Trophoblast cell (in vitro differentiated cells and primary cell): ENCODE results near the gene MAP3K20.
A peak's percentile ranks its signal among the peaks of the same experiment; 100 is the strongest.

Experiments used
- DNase-seq, 2 donors: peaks; one replicate each; pipeline ENCODE4 v3.0.0-alpha.2; 2016
- H2AFZ ChIP-seq: 2 replicates; pipeline ENCODE4 v1.6.1; 2013; ENCODE audit warnings: low read length, moderate library complexity, mild to moderate bottlenecking; ENCODE audit not compliant: insufficient read depth, poor library complexity
- H2AK5ac ChIP-seq: 2 replicates; pipeline ENCODE4 v1.6.1; 2013; ENCODE audit warnings: mild to moderate bottlenecking, low read length
- H2BK120ac ChIP-seq: 2 replicates; pipeline ENCODE4 v1.6.1; 2013; ENCODE audit warnings: low read length, mild to moderate bottlenecking, moderate library complexity; ENCODE audit not compliant: insufficient read depth, poor library complexity
- H2BK12ac ChIP-seq: 2 replicates; pipeline ENCODE4 v1.6.1; 2013; ENCODE audit warnings: mild to moderate bottlenecking, low read length, moderate library complexity
- H2BK5ac ChIP-seq: 2 replicates; pipeline ENCODE4 v1.6.1; 2013; ENCODE audit warnings: low read length, low read depth, moderate library complexity, mild to moderate bottlenecking; ENCODE audit not compliant: poor library complexity
- H3K14ac ChIP-seq: 2 replicates; pipeline ENCODE4 v1.6.1; 2013; ENCODE audit warnings: mild to moderate bottlenecking, low read length
- H3K18ac ChIP-seq: 2 replicates; pipeline ENCODE4 v1.6.1; 2013; ENCODE audit warnings: mild to moderate bottlenecking, low read length
- H3K23ac ChIP-seq: 2 replicates; pipeline ENCODE4 v1.6.1; 2013; ENCODE audit warnings: low read length
- H3K27ac ChIP-seq: 2 replicates; pipeline ENCODE4 v1.5.1; 2013; ENCODE audit warnings: low read depth, mild to moderate bottlenecking, inconsistent platforms, low read length, moderate library complexity
- H3K27me3 ChIP-seq: 2 replicates; pipeline ENCODE4 v1.6.1; 2013; ENCODE audit warnings: inconsistent platforms, mild to moderate bottlenecking, low read length, moderate library complexity; ENCODE audit not compliant: insufficient read depth
- H3K36me3 ChIP-seq, 2 experiments: 1 replicate in 1 of 2; 2 replicates in 1 of 2; pipeline ENCODE4 v1.6.1; 2013; ENCODE audit warnings: low read length in 2 of 2, mild to moderate bottlenecking in 2 of 2, moderate library complexity in 1 of 2; ENCODE audit not compliant: insufficient read depth in 2 of 2, control insufficient read depth in 1 of 2
- H3K4ac ChIP-seq: 2 replicates; pipeline ENCODE4 v1.6.1; 2013; ENCODE audit warnings: low read depth, mild to moderate bottlenecking, low read length, moderate library complexity
- H3K4me1 ChIP-seq, 2 experiments: 1 replicate in 1 of 2; 2 replicates in 1 of 2; pipeline ENCODE4 v1.6.1; 2013; ENCODE audit warnings: low read length in 2 of 2, mild to moderate bottlenecking in 2 of 2, moderate library complexity in 1 of 2; ENCODE audit not compliant: insufficient read depth in 2 of 2, control insufficient read depth in 1 of 2
- H3K4me2 ChIP-seq: 2 replicates; pipeline ENCODE4 v1.6.1; 2013; ENCODE audit warnings: inconsistent platforms, mild to moderate bottlenecking, low read length, moderate library complexity
- H3K4me3 ChIP-seq: 2 replicates; pipeline ENCODE4 v1.5.1; 2013; ENCODE audit warnings: mild to moderate bottlenecking, low read depth, low read length, inconsistent platforms
- H3K79me1 ChIP-seq: one replicate; pipeline ENCODE4 v1.6.1; 2013; ENCODE audit warnings: low read length
- H3K79me2 ChIP-seq: 2 replicates; pipeline ENCODE4 v1.6.1; 2013; ENCODE audit warnings: low read length, mild to moderate bottlenecking; ENCODE audit not compliant: control insufficient read depth, insufficient read depth, poor library complexity
- H3K9ac ChIP-seq: 2 replicates; pipeline ENCODE4 v1.6.1; 2013; ENCODE audit warnings: mild to moderate bottlenecking, low read length
- H3K9me3 ChIP-seq: 2 replicates; pipeline ENCODE4 v1.6.1; 2013; ENCODE audit warnings: low read depth, mild to moderate bottlenecking, control low read depth, inconsistent platforms, low read length; ENCODE audit not compliant: insufficient read depth
- H4K12ac ChIP-seq: 2 replicates; pipeline ENCODE4 v1.6.1; 2013; ENCODE audit warnings: low read depth, mild to moderate bottlenecking, low read length, moderate library complexity
- H4K8ac ChIP-seq: 2 replicates; pipeline ENCODE4 v1.6.1; 2013; ENCODE audit warnings: low read depth, mild to moderate bottlenecking, low read length, moderate library complexity
- H4K91ac ChIP-seq: one replicate; pipeline ENCODE4 v1.6.1; 2013; ENCODE audit warnings: low read depth, mild to moderate bottlenecking, low read length, moderate library complexity
- WGBS: extraction: QIAGEN DNeasy Blood & Tissue Kit; methylation state at CpG from one replicate; pipeline ENCODE4 v1.1.7; 2013; ENCODE audit warnings: missing lambda C conversion rate; ENCODE audit not compliant: insufficient read length, insufficient coverage; ENCODE audit errors: extremely low coverage; 5-methylcytosine and 5-hydroxymethylcytosine counted together

The MAP3K20 gene

DNA sequence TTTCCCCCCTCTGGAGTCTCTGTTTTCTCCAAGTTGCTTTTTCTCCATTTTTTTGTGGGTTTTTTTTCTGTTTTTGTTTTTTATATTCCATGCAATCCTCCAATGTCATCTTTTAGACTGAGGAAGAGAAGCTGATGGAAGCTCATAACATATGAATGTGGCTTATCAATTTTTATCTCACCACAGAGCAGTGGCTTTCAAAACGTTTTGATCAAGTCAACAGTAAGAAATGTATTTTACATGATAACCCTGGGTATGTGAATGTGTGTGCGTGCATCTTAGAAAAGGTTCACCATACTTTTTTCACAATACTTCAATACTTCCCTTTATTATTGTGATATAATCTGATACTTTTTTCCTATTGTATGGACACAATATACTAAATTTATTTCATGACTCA is 214.4 kb downstream of the MAP3K20 start:
- no peak overlapping the region for H4K12ac ChIP-seq
- H3K23ac ChIP-seq: no peak overlapping the region
- H3K27me3 ChIP-seq: no peaks in the 10 kb centered on the region
- H3K36me3 ChIP-seq: no peaks in the 10 kb centered on the region
- no peak overlapping the region for H2BK12ac ChIP-seq
- peak; percentile 41 to 73 for DNase-seq
- H3K14ac ChIP-seq: no peak overlapping the region
- no peak overlapping the region for H2BK120ac ChIP-seq
- H3K4me1 ChIP-seq: no peaks in the 10 kb centered on the region
- no peak overlapping the region for H3K9ac ChIP-seq
- no peak overlapping the region for H3K18ac ChIP-seq
- no peak overlapping the region for H3K27ac ChIP-seq
- no peak overlapping the region for H4K91ac ChIP-seq
- no peaks in the 10 kb centered on the region for H3K79me2 ChIP-seq
- H3K79me1 ChIP-seq: no peaks in the 10 kb centered on the region
- no peak overlapping the region for H2AFZ ChIP-seq
- no peak overlapping the region for H2BK5ac ChIP-seq
- no peak overlapping the region for H3K4ac ChIP-seq
- no peak overlapping the region for H3K4me3 ChIP-seq
- H3K9me3 ChIP-seq: peaks cover 1% of the 10 kb centered on the region
- H2AK5ac ChIP-seq: no peak overlapping the region
- H4K8ac ChIP-seq: no peak overlapping the region
- WGBS: no CpG with 5 or more reads among the region's 2 CpGs
- no peak overlapping the region for H3K4me2 ChIP-seq

DNA sequence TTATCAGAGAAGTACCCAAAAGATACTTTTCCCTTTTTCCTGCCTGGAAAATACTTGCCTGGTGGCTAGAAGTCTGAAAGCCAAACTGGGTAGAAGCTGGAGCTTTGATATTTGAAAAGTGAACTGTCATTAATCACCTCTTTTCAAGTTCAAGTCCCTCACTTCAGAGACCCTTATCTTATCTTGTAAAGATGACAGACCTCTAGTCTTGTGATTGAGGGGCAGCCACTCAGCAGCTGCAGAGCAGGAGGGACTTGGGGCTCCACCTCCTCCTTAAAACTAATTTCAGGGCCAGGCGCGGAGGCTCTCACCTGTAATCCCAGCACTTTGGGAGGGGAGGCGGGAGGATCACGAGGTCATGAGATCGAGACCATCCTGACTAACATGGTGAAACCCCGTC is 214.9 kb downstream of the MAP3K20 start:
- no peak overlapping the region for H3K18ac ChIP-seq
- H3K27me3 ChIP-seq: no peaks in the 10 kb centered on the region
- H2AFZ ChIP-seq: no peak overlapping the region
- no peak overlapping the region for H4K91ac ChIP-seq
- no peaks in the 10 kb centered on the region for H3K79me1 ChIP-seq
- H3K9me3 ChIP-seq: peaks cover 1% of the 10 kb centered on the region
- H4K8ac ChIP-seq: no peak overlapping the region
- H4K12ac ChIP-seq: no peak overlapping the region
- H3K4me1 ChIP-seq: no peaks in the 10 kb centered on the region
- H3K27ac ChIP-seq: no peak overlapping the region
- H3K23ac ChIP-seq: no peak overlapping the region
- H3K9ac ChIP-seq: no peak overlapping the region
- H2BK12ac ChIP-seq: no peak overlapping the region
- H2AK5ac ChIP-seq: no peak overlapping the region
- H3K4me2 ChIP-seq: no peak overlapping the region
- H3K79me2 ChIP-seq: no peaks in the 10 kb centered on the region
- no peak overlapping the region for H2BK120ac ChIP-seq
- no peak for DNase-seq
- no peaks in the 10 kb centered on the region for H3K36me3 ChIP-seq
- no peak overlapping the region for H2BK5ac ChIP-seq
- H3K14ac ChIP-seq: no peak overlapping the region
- H3K4me3 ChIP-seq: no peak overlapping the region
- H3K4ac ChIP-seq: no peak overlapping the region
- WGBS: no CpG with 5 or more reads among the region's 6 CpGs

DNA sequence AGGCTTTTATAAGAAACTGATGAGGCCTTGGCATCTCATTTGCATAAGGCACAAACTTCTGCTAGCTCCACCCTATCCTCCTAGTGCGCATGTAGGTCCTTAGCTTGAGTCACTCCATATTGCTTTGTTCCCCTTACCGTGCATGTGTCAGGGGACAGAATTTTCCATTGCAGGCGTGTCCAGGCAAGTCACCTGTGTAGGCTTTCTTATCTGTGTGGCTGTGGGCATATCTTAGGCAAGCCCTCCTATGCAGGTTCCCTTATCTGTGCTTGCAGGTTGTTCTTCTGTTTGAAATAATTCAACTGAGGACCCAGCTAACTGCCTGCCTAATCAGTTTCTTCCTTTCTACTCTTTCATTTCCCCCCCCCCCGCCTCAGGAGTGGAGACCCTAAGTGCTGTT is 215.8 kb downstream of the MAP3K20 start:
- Histone ChIP-seq H3K79me1 (no peaks in the 10 kb centered on the region), H3K4me2 (no peak overlapping the region), H4K12ac (no peak overlapping the region), H4K8ac (no peak overlapping the region), H3K36me3 (no peaks in the 10 kb centered on the region), H3K79me2 (no peaks in the 10 kb centered on the region), H3K4me3 (no peak overlapping the region), H3K4me1 (no peaks in the 10 kb centered on the region), H3K27ac (no peak overlapping the region), H2BK120ac (no peak overlapping the region), H3K9ac (no peak overlapping the region), H2BK12ac (no peak overlapping the region), H3K9me3 (peaks cover 1% of the 10 kb centered on the region), H3K4ac (no peak overlapping the region), H3K27me3 (no peaks in the 10 kb centered on the region), H4K91ac (no peak overlapping the region), H3K23ac (no peak overlapping the region), H3K14ac (no peak overlapping the region), H2BK5ac (no peak overlapping the region), H3K18ac (no peak overlapping the region), H2AFZ (no peak overlapping the region), H2AK5ac (no peak overlapping the region)
- no CpG with 5 or more reads among the region's 4 CpGs for WGBS
- peak; percentile 12 to 44 for DNase-seq

DNA sequence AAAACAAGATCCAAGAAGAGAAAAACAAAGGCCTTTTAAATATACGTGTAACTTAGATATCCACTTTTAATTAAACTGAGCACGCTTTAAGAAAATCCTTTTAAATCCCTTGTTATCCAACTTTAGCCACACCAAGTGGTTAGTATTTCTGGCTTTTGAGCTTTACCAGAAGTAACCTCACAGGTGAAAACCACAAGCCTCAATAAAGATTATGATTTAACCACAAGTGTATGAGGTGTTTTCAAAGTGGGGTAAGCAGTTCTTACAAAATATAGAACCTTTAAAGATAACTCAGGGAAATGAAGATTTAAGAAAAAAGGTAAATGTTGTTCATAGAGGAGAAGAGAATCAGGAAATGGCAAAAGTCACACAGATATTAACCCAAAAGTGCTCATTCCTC is 220.6 kb downstream of the MAP3K20 start:
- no peak overlapping the region for H3K4ac ChIP-seq
- H3K18ac ChIP-seq: no peak overlapping the region
- H3K4me3 ChIP-seq: no peak overlapping the region
- no peak overlapping the region for H2AFZ ChIP-seq
- no peak overlapping the region for H2BK120ac ChIP-seq
- H4K12ac ChIP-seq: no peak overlapping the region
- H2BK5ac ChIP-seq: no peak overlapping the region
- H3K36me3 ChIP-seq: peaks cover 0 to 4% of the 10 kb centered on the region in 2 experiments
- no peak overlapping the region for H2BK12ac ChIP-seq
- no peak for DNase-seq
- H3K9me3 ChIP-seq: peaks cover 11% of the 10 kb centered on the region
- no peak overlapping the region for H3K23ac ChIP-seq
- H3K4me1 ChIP-seq: no peaks in the 10 kb centered on the region
- H3K9ac ChIP-seq: no peak overlapping the region
- H3K27me3 ChIP-seq: no peaks in the 10 kb centered on the region
- H3K79me1 ChIP-seq: no peaks in the 10 kb centered on the region
- no CpG with 5 or more reads among the region's 2 CpGs for WGBS
- H4K8ac ChIP-seq: no peak overlapping the region
- H3K4me2 ChIP-seq: no peak overlapping the region
- no peaks in the 10 kb centered on the region for H3K79me2 ChIP-seq
- H4K91ac ChIP-seq: no peak overlapping the region
- no peak overlapping the region for H2AK5ac ChIP-seq
- no peak overlapping the region for H3K27ac ChIP-seq
- no peak overlapping the region for H3K14ac ChIP-seq
